Activated gamma-delta T cell treated with anti-CD3 and anti-CD28 coated beads, Interleukin-2, amount 50 U/mL, for 16 hours (primary cell): Measurements from ENCODE around the gene SIGLECL1.

Experiments
- DNase-seq: peaks from one replicate; pipeline ENCODE4 v3.0.0-alpha.2; 2020; ENCODE audit warnings: low read depth

SIGLECL1 gene

DNA sequence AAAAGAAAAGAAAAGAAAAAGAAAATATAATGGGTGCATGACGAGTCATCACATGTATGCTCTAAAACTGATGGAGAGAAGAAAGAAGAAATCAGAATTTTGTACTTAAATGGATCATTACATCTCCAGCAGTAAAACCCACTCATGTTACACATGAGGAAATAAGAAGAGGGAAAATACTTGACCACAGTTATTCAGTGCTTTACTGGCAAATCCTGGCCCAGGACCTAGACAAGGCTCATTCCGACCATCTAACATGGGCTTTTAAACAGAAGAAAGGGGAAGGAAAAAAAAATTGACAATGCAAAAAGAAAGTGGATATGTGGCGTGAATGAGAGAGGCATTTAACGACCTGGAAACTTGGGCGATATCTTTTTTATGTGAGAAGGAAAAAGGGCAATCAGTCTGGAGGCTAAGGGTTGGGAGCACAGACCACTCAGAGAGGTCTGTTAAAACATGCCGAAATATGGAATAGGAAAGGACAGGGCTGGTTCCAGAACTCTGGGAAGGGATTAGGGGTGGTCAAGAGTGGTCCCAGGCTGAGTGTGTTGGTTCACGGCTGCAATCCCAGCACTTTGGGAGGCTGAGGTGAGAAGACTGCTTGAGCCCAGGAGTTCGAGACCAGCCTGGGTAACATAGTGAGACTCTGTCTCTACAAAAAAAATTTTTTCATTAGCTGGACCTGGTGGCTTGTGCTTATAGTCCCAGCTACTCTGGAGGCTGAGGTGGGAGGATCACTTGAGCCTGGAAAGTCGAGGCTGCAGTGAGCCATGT lies 1.6 kb downstream of the SIGLECL1 start:
- no peak for DNase-seq

DNA sequence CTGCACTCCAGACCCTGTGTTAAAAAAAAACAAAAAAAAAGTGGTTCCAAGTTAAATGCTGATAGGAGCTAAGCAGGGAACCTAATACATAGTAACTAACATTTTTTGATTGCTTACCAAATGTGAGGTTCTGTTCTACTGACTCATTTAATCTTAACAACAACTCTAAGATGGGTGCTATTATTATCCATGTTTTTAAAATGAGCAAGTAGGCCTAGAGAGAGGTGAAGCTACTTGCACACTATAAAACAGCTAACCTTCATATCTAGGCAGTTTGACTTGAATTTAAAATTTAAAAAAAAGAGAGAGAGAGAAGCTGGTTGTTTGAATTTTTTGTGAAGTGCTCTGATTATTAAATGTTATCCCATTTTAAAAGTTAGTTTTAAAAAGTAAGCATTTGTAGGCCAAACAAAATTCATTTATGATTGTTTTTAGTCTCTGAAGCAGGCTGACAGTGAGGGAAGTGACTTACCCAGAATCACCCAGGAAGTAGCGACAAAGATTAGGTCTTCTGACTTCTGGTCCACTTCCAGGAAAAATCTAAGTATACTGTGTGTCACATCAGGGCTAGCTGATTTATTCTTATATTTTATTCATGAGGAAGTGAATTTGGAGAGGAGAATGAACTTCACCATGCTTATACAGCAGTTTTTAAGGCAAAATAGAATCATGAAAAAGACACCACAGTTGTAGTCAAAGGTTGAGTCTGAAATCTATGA lies 2.4 kb downstream of the SIGLECL1 start:
- DNase-seq, result no peak

DNA sequence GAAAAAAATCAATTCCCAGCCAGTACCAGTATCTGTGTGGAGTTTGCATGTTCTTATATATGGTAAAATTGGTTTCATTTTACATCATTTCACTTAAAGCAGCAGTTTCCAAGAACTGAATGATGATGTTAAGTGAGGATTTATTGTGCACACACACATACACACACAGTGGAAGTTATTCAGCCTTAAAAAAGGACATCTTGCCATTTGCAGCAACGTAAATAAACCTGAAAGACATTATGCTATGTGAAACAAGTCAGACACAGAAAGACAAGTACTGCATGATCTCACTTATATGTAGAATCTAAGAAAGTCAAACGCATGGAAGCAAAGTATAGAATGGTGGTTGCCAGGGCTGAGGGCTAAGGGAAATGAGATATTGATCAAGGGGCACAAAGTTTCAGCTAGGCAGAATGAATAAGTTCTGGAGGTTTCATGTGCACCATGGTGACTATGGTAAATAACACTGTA lies 5.3 kb downstream of the SIGLECL1 start:
- DNase-seq, result no peak

DNA sequence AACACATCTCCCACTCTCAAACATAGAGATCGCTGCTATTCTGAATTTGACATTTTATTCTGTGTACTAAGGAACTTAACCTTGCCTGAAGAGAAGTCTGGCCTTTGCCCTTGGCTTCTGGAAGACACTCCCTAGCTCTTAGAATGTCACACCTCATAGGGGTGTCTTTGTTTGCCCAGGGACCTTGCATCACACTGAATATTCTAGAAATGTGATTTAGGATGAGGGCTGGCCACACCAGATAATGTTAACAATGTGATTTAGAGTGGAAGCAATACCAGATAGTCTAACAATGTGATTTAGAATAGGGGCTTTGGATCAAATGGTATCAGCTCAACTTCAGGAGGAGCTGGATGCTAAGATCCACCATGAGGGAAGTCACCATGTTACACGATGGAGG lies 6.6 kb downstream of the SIGLECL1 start:
- DNase-seq, result no peak

DNA sequence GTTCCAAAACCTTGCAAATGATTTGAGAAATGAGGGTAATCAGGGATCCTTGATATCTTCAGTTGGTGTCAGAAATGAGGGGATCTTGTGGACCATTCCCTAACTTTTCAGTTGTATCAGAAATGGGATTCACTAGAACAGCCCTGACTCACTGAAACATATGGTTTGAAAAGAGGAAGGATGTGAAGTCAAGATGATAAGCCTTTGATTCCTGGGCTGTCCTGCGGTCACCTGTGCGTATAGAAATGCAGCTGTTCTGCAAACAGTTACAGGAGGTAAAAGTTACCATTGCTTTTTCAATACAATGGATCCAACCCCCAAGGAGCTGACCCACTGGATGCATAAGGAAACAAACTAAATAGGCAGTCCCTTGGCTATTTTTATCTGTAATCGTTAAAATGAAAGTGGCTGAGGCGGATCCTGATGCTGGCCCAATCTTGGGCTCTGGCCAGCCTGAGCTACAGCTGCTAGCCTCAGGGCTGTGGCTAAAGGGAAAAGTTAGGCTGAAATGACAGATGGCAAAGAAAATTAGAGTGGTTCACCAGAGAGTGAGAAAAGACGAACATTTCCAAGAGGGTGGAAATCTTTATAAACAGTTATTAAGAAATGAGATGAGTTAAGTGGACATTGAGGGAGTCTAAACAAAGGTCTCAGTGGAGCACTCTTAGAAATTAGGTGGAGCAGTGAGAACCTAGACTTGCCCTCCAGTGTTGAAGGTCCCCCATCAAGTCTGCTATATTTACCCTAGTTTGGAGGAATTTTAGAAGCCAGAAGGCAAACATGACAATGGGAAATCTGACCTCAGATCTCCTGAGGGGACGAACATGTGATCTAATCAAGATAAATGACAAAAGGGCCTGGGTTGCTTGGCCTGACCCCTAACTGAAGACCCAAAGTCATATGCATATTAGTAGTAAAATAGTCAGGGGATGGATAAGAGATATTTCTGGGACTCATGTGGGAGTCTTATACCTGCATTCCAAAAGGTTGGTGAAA lies 7.6 kb downstream of the SIGLECL1 start:
- no peak for DNase-seq

DNA sequence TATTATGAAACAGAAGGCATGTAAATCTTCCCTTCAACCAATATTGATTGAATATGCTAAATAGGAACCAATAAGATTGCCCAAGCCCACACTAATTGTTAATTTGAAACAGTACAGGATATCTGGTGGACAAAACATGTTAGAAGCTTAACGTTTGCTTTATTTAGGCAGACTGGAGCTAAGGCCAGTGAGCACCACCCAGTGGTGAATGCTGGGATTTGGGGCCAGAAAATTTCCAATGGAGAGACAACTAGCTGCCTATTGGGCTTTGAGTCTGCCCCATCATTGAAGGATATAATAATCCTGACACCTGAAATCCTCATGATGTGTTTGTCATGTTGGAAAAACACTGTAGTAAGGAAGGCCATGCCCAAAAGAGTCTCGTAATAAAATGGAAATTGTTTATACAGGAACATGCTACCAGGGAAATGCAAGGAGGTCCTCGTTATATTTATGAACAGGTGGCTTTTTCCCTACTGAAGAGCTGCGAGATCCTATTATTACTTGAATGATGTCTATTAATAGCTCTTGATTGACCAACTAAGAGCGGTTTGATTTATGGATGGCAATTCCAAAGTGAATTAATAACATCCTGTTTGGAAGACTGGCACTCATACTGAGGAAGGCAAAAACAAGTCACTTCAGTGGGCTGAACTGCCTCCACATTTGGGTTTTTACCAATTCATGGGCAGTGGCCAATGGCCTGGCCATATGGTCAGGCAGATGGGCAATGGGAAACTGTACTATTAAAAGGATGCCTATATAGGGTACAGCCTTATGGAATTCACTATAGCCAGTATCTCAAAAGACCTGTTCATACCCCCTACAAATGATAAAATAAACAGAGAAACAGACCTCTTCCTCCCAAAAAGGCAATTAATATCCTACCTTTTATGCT lies 8.7 kb downstream of the SIGLECL1 start:
- DNase-seq, result peak; percentile 13

DNA sequence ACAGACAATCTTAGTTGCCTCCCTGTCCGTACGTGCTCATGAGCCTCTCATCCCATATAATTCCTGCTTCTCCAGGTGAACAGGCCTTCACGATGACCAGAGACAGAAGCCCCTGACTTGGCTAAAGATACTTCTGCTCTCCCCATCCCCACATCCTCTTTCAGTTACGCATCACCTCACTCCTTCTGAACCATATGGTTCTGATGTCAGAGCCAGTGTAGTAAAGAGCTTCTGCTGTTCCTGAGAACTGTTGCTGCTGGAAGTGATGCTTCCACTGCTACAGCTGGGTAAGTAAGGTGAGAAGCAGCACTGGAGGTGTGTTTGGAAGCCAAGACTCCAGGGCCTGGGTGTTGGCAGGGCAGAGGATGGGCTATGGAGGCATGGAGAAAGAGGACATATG lies 12.9 kb downstream of the SIGLECL1 start:
- DNase-seq, result no peak

DNA sequence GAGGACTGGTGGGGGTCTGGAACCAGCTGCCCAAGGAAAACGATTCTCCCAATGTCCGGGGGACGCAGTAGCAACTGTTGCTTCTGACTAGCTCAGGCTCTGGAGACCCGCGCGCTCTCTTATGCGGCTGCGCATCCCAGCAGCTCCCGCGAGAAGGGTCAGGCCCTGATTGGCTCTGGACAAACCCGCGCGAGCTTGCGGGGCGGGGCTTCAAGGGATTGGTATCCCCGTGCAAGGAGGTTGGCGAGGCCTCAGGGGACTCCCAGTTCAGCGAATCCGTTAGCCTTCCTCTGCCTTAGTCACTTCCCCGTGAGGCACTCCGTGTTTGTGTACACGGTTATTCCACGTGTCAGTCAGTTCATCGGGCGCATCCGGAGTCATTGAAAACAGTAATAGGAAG lies 20.2 kb downstream of the SIGLECL1 start:
- DNase-seq, result no peak

DNA sequence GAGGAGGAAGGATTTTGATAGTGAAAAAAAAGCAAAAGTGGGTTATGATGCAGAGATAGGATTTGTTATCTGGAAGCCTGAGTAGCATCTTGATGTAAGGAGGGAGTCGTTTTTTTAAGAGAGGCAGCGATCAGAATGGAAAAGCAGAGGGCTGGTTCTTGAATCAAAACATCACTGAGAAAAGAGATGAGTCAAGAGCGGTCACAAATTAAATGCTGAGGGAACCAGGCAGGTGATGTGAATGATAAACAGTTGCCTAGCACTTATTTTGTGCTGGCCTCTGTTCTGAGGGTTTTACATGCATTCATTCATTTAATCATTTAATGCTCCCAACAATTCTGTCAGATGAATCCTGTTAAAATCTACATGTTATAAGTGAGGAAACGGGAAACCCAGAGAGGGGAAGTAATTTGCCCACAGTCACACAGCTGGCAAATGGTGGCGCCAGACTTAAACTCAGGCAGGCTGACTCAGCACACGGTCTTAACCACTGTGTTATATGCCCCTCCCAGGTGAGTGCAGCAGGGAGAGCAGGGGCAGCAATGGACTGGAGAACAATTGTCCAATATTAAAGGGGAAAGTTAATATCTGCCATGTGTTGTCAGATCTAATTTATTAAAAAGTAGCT lies 21.4 kb downstream of the SIGLECL1 start:
- peak; percentile 5 for DNase-seq

DNA sequence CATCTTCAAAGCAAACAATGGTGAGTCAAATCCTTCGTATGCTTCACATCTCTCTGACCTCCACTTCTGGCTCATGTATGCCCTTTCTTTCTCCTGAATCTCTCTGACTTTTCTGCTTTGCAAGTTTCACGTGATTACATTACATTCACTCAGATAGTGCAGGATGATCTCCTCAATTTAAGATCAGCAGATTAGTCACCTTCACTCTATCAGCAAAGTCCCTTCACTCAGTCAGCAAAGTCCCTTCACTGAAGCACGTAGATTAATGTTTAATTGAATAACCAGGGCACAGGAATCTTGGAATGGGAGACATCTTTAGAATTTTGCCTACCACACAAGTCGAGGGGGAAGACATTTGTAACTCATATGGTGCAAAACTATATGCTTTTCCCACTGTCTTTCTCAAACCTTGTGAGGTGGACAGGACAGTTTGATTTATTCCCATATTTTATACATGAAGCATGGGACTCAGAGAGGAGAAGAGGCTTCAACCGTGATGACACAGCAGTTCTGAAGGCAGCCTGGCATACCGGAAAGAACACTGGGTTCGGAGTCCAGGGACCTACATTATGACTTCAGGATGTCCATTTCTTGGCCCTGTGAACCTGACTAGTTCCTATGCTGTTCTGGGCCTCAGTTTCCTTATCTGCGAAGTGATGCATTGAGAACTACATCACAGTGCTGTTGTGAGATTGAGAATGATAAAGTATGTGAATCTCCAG lies 23.3 kb downstream of the SIGLECL1 start:
- no peak for DNase-seq

DNA sequence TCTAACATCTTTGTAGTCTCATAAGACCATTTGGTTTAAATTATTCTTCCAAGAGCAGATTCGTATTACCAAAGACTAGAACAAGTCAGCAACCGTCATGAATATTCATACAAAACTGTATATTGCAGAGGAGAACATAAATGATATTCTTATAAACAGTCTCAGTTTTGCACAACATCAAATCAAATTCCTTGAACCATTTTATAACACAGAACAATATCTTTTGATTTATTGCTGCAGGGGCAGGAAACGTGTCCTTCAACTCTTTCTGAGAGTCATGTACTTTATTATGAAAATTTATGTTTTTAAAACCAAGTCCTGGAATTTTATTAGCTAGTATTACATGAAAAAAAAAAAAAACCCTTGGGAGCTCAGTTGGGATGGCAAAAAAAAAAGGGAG lies 26.2 kb downstream of the SIGLECL1 start:
- no peak for DNase-seq

DNA sequence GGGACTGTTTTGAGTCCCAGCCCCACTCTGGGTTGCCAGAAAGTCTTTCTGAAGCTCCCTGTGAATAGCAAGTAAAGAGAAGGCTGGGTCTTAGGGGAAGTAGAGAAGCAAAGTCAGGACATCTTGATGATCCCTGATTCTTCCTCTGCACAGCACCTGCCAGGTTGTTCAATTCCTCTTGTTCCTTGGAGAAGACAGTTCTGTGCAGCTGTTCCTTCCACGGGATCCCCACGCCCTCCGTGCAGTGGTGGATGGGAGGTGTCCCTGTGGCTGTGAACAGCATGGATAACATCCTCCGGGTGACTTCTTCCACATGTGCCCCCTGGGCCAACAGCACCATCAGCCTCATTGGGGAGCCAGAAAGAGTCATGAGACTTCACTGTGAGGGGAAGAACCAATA lies 31.5 kb downstream of the SIGLECL1 start:
- no peak for DNase-seq

DNA sequence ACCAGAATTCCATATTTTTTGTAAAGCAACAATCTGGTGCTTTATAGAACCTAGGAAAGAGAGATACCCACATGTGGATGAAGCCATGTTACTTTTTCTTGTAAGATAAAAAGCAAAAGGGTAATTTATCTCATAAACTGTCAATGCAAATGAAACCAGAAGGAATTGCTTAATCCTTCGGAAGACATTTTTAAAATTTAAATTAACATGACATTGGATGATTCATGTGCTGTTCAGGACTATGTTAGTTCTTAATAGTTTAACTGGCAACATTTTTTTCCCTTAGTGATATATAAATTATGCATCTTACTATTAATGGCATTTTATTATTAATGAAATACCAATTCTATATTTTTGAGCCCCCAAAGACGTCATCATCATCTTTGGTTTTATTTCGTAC lies 34.8 kb downstream of the SIGLECL1 start:
- DNase-seq, result no peak

DNA sequence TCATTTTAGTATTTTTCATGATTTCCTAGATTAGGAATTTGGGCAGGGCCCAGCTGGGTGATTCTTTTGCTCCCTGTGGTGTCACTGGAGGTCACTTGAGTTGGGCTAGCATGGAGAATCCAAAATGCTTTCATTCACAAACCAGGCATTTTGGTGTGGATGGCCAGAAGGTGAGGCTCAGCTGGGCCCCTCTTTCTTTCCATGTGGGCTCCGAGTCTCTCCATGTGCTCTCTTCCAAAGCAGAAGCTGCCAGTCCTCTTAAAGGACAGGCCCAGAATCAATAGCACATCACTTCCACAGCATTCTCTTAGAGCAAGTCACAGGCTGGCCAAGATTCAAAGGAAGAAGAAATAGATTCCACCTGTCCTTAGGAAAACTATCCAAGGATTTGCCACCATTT lies 38.8 kb downstream of the SIGLECL1 start:
- no peak for DNase-seq

DNA sequence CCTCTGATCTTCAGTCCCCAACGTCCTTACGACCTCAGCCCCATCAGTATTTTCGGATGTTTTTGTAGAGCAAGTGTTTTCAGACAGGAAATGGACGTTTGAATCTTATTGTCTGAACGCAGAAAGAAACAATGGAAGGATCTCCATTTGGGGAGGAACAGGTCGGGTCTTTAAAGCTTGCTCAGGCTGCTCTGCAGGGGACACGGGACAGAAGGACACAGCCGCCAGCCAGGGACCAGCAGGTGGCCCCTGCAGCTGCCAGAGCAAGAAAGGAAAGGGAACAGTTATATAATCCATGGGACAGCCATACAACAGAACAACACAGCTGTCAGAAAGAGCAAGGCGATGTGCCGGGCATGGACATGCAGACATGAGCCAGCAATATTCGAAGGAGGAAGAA lies 42.1 kb downstream of the SIGLECL1 start:
- DNase-seq, result no peak

DNA sequence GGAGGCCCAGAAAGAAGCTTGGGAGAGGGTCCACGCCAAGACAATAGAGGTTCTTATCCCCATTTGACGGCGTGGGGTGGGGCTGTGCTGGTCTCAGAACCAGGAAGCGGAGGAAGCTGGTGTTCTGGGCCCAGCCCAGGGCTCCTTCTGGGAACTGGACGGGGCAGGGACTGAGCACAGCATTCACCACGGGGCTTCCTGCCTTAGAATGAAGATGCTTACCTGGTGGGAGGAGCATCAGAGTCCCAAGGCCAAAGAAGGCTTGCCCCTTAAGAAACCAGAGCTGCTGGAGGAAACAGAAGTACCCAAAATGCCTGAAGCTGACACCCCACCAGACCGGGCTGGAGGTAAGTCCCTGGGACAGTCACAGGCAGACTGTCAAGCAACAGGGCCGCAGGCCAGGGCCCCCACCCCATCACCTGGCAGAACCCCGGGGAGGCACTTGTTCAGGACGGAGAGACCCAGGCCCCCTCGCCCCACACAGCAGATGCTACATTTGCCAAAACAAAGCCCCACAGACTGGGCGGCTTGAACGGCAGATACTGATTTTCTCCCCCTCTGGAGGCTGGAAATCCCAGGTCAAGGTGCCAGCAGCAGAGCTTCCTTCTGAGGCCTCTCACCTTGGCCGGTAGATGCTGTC lies 42.8 kb downstream of the SIGLECL1 start:
- no peak for DNase-seq

DNA sequence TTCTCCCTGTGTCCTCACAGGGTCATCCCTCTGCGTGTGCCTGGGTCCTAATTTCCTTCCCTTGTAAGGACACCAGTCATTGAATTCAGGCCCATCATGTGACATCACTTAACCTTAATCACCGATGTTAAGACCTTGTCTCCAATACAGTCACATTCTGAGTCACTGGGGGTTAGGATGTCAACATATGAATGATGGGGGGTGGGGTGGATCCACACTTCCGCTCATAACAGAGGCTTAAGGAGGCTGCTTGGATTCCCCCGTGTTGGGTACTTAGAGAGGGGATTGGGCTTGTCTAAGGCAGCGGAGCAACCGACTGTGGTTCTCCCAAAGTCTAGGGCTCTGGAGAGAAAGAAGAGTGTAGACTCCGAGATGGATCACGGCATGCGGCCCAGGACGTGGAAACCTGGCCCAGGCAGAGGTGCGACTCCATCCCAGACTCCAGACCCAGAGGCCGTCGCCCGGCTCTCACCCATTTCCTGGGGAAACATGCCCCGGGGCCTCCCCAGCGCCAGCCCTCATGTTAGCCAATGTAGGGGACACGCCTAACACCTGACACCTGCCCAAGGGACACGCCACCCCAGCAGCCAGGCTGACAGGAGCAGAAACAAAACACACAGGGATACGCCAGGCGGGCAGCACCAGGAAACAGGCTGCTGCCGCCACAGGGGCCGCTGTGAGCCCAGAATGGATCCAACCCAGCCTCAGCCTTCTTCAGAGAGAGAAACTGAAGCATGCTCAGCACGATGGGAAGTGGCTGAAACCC lies 43.5 kb downstream of the SIGLECL1 start:
- no peak for DNase-seq

DNA sequence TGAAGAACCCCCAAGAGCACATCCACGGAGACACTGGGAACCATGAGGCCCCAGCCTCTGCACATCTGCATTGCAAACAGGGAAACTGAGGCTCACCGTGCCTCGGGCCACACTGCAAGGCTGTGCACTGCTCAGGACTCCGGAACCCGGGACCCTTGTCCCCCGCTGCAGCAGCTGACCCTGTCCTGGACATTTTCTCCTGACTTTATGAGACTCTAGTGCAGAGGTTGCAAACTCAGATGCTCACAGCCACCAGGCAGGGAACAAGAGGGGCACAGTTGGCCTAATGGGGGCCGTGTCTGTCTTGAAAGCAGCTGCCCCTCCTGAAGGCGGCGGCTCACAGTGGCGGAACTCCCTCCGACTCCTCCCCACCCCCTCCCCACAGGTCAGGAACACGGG lies 44.1 kb downstream of the SIGLECL1 start:
- no peak for DNase-seq
